Esophagus squamous epithelium (tissue), 5 donors: ENCODE data around the gene ADGRF4. TPM values are rescaled to one million over a fixed set of nuclear protein-coding genes. Genes with fewer than 3 reads are reported as not detected.

Source experiments
- DNase-seq: peaks from one replicate; lab custom pipeline; 2025; lab: John Stamatoyannopoulos, UW
- H3K27ac ChIP-seq, 4 donors: fragments of 200-600 bp; sonication (generic); one replicate each; pipeline ENCODE4 v1.5.1; 2016 to 2019; ENCODE audit warnings: mild to moderate bottlenecking in 1 of 4
- H3K27me3 ChIP-seq, 4 donors: fragments of 200-600 bp; sonication (generic); 1 replicate in 3 of 4; 2 replicates in 1 of 4; pipeline versions ENCODE4 v1.5.1 to v1.6.0; 2017 to 2021; ENCODE audit warnings: antibody characterized with exemption in 1 of 4
- H3K36me3 ChIP-seq, 3 donors: fragments of 200-600 bp; sonication (generic); one replicate each; pipeline ENCODE4 v1.5.1; 2016 to 2019
- H3K4me1 ChIP-seq, 3 donors: fragments of 200-600 bp; sonication (generic); one replicate each; pipeline ENCODE4 v1.5.1; 2017 to 2019
- H3K4me3 ChIP-seq, 4 donors: fragments of 200-600 bp; sonication (generic); 1 replicate in 3 of 4; 2 replicates in 1 of 4; pipeline ENCODE4 v1.5.1; 2016 to 2019; ENCODE audit warnings: mild to moderate bottlenecking in 2 of 4, moderate library complexity in 1 of 4
- H3K9me3 ChIP-seq, 3 donors: fragments of 200-600 bp; sonication (generic); one replicate each; pipeline ENCODE4 v1.5.1; 2016 to 2019
- CTCF ChIP-seq, 6 experiments: fragments of 450-650 bp in 4 of 6; fragments of 200-600 bp in 2 of 6; sonication (generic) in 2 of 6; IDR thresholded peaks; one replicate each; pipeline ENCODE4 v1.5.1; 2016 to 2019; ENCODE audit warnings: antibody characterized with exemption in 6 of 6, mild to moderate bottlenecking in 4 of 6, moderate library complexity in 4 of 6
- POLR2A ChIP-seq, 4 donors: fragments of 450-650 bp; IDR thresholded peaks; one replicate each; pipeline ENCODE4 v1.6.1; 2017; ENCODE audit warnings: antibody characterized with exemption in 4 of 4, mild to moderate bottlenecking in 4 of 4, moderate library complexity in 3 of 4
- WGBS, 2 donors: methylation state at CpG; one replicate each; pipeline ENCODE4 v1.1.5; 2018; 5-methylcytosine and 5-hydroxymethylcytosine counted together
- intact Hi-C: fragments of 100-400 bp; cut with DNase I; formaldehyde crosslinking; loops from one replicate; pipeline ENCODE4 v1.15.0; 2022
- total RNA-seq, 4 donors: library from RNA; depleted of rRNA; stranded (reverse); fragments of >200 nt; gene quantifications; one replicate each; pipeline ENCODE4 v1.1.0, GENCODE V29; 2016
- donor health status: DM: yes; HTN: yes; CAD: no.

ADGRF4 gene
- total RNA-seq, 4 donors from 2014 or later, result 16.8 to 26.1 (median 19.3) TPM

GRCh38 chr6:47674673-47675072 lies 23.7 kb upstream of the ADGRF4 start:
- no peak for DNase-seq

GRCh38 chr6:47677381-47678100 lies 20.8 kb upstream of the ADGRF4 start:
- whole genome bisulfite sequencing, 2 donors, result 63 to 64% methylated on average over 4 of the region's 4 CpGs
- no peak for DNase-seq
- H3K27me3 ChIP-seq, result no peaks in the 10 kb centered on the region
- no peak overlapping the region for H3K27ac ChIP-seq
- H3K4me3 ChIP-seq, result no peak overlapping the region
- TF ChIP-seq CTCF (IDR thresholded peaks at IDR 0.05) (no peak), POLR2A (IDR thresholded peaks at IDR 0.05) (no peak)
- intact Hi-C loops, result no loop called here
- H3K36me3 ChIP-seq, result no peaks in the 10 kb centered on the region
- no peaks in the 10 kb centered on the region for H3K9me3 ChIP-seq
- H3K4me1 ChIP-seq, result peaks cover 0 to 16% (median 6%) of the 10 kb centered on the region in 3 donors

More at GRCh38 chr6:47674673-47675072, 23.7 kb upstream of the ADGRF4 start:
- WGBS, 2 donors, result 52 to 84% methylated on average over 3 of the region's 3 CpGs
- Histone ChIP-seq H3K27me3 (no peaks in the 10 kb centered on the region), H3K4me3 (no peak overlapping the region), H3K27ac (no peak overlapping the region), H3K9me3 (no peaks in the 10 kb centered on the region), H3K4me1 (peaks cover 0 to 27% (median 6%) of the 10 kb centered on the region in 3 donors), H3K36me3 (no peaks in the 10 kb centered on the region)
- TF ChIP-seq CTCF (IDR thresholded peaks at IDR 0.05) (no peak), POLR2A (IDR thresholded peaks at IDR 0.05) (no peak)
- intact Hi-C loops, result no loop called here

- Histone ChIP-seq H3K4me3 (no peak overlapping the region), H3K36me3 (no peaks in the 10 kb centered on the region), H3K9me3 (no peaks in the 10 kb centered on the region), H3K4me1 (peaks cover 0 to 10% (median 6%) of the 10 kb centered on the region in 3 donors), H3K27me3 (no peaks in the 10 kb centered on the region), H3K27ac (no peak overlapping the region)
- no peak for TF ChIP-seq POLR2A (IDR thresholded peaks at IDR 0.05)
- no peak for TF ChIP-seq CTCF (IDR thresholded peaks at IDR 0.05)
- WGBS, 2 donors, result 80 to 85% methylated on average over 1 of the region's 1 CpG
- intact Hi-C loops, result no loop called here
- no peak for DNase-seq
These were observed 19.6 kb upstream of the ADGRF4 start for GRCh38 chr6:47678739-47679138.

GRCh38 chr6:47679322-47679906 lies 19.0 kb upstream of the ADGRF4 start:
- no peak for DNase-seq
- intact Hi-C loops, result no loop called here
- no peaks in the 10 kb centered on the region for H3K27me3 ChIP-seq
- H3K36me3 ChIP-seq, result no peaks in the 10 kb centered on the region
- H3K4me3 ChIP-seq, result no peak overlapping the region
- WGBS, 2 donors, result 55 to 75% methylated on average over 4 of the region's 4 CpGs
- H3K4me1 ChIP-seq, result peaks cover 0 to 6% (median 3%) of the 10 kb centered on the region in 3 donors
- TF ChIP-seq POLR2A (IDR thresholded peaks at IDR 0.05), result no peak
- no peak for TF ChIP-seq CTCF (IDR thresholded peaks at IDR 0.05)
- no peaks in the 10 kb centered on the region for H3K9me3 ChIP-seq
- H3K27ac ChIP-seq, result no peak overlapping the region

- no peak overlapping the region for H3K4me3 ChIP-seq
- H3K27me3 ChIP-seq, result no peaks in the 10 kb centered on the region
- no peak for DNase-seq
- no peaks in the 10 kb centered on the region for H3K36me3 ChIP-seq
- intact Hi-C loops, result no loop called here
- no peak for TF ChIP-seq POLR2A (IDR thresholded peaks at IDR 0.05)
- TF ChIP-seq CTCF (IDR thresholded peaks at IDR 0.05), result no peak
- H3K27ac ChIP-seq, result no peak overlapping the region
- peaks cover 0 to under 1% (median 0%) of the 10 kb centered on the region in 3 donors for H3K4me1 ChIP-seq
- WGBS, 2 donors, result 59 to 68% methylated on average over 2 of the region's 2 CpGs
- no peaks in the 10 kb centered on the region for H3K9me3 ChIP-seq
These were observed 18.3 kb upstream of the ADGRF4 start for GRCh38 chr6:47680051-47680450.
